Measurements from ENCODE around the gene LRRC42. TPM values are rescaled to one million over a fixed set of nuclear protein-coding genes. Genes with fewer than 3 reads are reported as not detected.
A peak's percentile ranks its signal among the peaks of the same experiment; 100 is the strongest.

The LRRC42 gene
- total RNA-seq, 4 donors from 2014 or later = 0.51 to 30.7 (median 25.1) TPM

GRCh38 chr1:53930932-53931331 lies 15.2 kb upstream of the LRRC42 start:
- H3K9me3 ChIP-seq = no peaks in the 10 kb centered on the region
- no peaks in the 10 kb centered on the region for H3K27me3 ChIP-seq
- no peaks in the 10 kb centered on the region for H3K36me3 ChIP-seq
- H3K4me3 ChIP-seq = no peak overlapping the region
- no peak for TF ChIP-seq POLR2A (IDR thresholded peaks at IDR 0.05)
- TF ChIP-seq, protein P1, sequence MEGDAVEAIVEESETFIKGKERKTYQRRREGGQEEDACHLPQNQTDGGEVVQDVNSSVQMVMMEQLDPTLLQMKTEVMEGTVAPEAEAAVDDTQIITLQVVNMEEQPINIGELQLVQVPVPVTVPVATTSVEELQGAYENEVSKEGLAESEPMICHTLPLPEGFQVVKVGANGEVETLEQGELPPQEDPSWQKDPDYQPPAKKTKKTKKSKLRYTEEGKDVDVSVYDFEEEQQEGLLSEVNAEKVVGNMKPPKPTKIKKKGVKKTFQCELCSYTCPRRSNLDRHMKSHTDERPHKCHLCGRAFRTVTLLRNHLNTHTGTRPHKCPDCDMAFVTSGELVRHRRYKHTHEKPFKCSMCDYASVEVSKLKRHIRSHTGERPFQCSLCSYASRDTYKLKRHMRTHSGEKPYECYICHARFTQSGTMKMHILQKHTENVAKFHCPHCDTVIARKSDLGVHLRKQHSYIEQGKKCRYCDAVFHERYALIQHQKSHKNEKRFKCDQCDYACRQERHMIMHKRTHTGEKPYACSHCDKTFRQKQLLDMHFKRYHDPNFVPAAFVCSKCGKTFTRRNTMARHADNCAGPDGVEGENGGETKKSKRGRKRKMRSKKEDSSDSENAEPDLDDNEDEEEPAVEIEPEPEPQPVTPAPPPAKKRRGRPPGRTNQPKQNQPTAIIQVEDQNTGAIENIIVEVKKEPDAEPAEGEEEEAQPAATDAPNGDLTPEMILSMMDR (IDR thresholded peaks at IDR 0.05) = no peak
- H3K27ac ChIP-seq = no peak overlapping the region
- intact Hi-C loops (cut with DNase I; ENCODE audit: low total_unique reads) = no loop called here
- DNase-seq = no peak
- H3K4me1 ChIP-seq = no peaks in the 10 kb centered on the region

DNA sequence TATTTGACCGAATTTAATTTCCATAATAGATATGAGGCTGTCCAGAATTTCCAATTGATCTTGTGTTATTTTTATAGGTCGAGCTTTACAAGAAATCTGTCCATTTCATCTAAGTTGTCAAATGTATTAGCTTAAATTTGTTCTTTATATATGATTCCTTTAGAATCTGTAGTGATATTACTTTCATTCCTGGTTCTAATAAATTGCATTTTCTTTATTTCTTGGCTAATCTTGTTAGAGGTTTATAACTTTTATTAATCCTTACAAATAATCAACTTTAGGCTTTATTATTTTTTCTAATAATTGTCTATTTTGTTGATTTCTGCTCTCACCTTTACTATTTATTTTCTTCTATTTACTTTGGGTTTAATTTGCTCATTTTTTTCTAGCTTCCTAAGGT lies 14.6 kb upstream of the LRRC42 start:
- TF ChIP-seq, protein P1 (IDR thresholded peaks at IDR 0.05) = no peak
- TF ChIP-seq POLR2A (IDR thresholded peaks at IDR 0.05) = no peak
- Histone ChIP-seq H3K27ac (no peak overlapping the region), H3K27me3 (no peaks in the 10 kb centered on the region), H3K36me3 (no peaks in the 10 kb centered on the region), H3K4me3 (no peak overlapping the region), H3K9me3 (no peaks in the 10 kb centered on the region), H3K4me1 (no peaks in the 10 kb centered on the region)
- intact Hi-C loops (cut with DNase I; ENCODE audit: low total_unique reads) = no loop called here
- DNase-seq = no peak

DNA sequence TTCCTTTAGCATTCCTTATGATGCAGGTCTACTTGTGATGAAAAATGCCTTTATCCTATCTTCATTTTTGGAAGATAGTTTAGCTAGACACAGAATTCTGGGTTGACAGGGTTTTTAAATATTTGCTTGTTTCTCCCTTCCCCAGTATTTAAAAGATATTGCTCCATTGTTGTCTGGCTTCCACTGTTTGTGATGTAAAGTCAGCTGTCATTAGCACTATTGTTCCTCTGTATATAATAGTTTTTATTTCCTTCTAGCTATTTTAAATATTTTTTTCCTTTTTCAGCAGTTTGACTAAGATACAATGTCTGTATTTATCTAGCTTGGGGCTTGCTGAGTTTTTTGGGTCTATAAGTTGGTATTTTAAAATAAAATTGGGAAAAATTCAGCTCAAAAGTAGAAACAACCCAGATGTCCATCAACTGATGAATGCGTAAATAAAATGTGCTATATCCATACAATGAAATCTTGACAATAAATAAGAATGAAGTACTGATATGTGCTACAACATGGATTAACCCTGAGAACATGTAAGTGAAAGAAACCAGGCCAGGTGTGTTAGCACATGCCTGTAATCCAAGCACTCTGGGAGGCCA lies 11.9 kb upstream of the LRRC42 start:
- intact Hi-C loops (cut with DNase I; ENCODE audit: low total_unique reads) = no loop called here
- no peak for DNase-seq
- no peak overlapping the region for H3K4me3 ChIP-seq
- H3K27me3 ChIP-seq = no peaks in the 10 kb centered on the region
- TF ChIP-seq, protein P1 (IDR thresholded peaks at IDR 0.05) = no peak
- TF ChIP-seq POLR2A (IDR thresholded peaks at IDR 0.05) = no peak
- no peaks in the 10 kb centered on the region for H3K36me3 ChIP-seq
- H3K9me3 ChIP-seq = no peaks in the 10 kb centered on the region
- no peak overlapping the region for H3K27ac ChIP-seq
- peaks cover 0 to 6% of the 10 kb centered on the region in 2 donors for H3K4me1 ChIP-seq

- no peak for TF ChIP-seq POLR2A (IDR thresholded peaks at IDR 0.05)
- TF ChIP-seq, protein P1 (IDR thresholded peaks at IDR 0.05) = no peak
- Histone ChIP-seq H3K4me3 (no peak overlapping the region), H3K27ac (peak overlapping the region; percentile 66 to 71), H3K4me1 (peaks cover 0 to 6% of the 10 kb centered on the region in 2 donors), H3K27me3 (no peaks in the 10 kb centered on the region), H3K36me3 (no peaks in the 10 kb centered on the region), H3K9me3 (no peaks in the 10 kb centered on the region)
- no peak for DNase-seq
- intact Hi-C loops (cut with DNase I; ENCODE audit: low total_unique reads) = no loop called here
These were observed 9.7 kb upstream of the LRRC42 start for GRCh38 chr1:53936430-53936829.

DNA sequence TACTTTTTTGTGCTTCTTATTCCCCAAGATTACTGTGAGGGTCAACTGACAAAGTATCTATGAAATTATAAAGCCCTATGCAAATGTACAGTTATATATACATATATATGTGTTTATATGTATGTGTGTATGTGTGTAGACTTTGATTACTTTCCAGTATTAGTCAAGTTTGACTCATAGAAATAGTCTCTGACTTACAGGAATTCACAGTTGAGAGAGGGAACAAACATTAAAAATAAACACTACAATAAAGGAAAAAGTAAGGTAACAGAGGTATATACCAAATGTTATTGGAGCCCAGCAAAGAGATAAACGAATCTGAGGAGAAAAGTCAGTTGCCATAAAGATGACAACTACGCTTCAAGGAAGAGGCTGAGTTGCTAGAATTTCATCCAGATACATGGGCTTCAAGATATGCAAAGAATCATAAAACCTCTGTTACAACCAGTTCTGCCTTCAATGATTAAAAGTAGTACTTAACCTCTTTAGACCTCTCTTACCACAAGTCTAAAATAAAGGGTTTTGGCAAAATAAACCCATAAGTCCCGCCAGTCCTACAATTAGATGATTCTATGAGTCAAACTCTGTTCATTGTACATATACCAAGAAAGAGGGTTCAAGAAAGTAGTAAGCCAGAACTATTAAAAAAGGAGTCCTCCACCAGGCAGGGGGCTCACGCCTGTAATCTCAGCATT lies 7.9 kb upstream of the LRRC42 start:
- DNase-seq = no peak
- intact Hi-C loops (cut with DNase I; ENCODE audit: low total_unique reads) = no loop called here
- Histone ChIP-seq H3K9me3 (no peaks in the 10 kb centered on the region), H3K4me1 (peaks cover 0 to 6% of the 10 kb centered on the region in 2 donors), H3K4me3 (no peak overlapping the region), H3K36me3 (no peaks in the 10 kb centered on the region), H3K27me3 (no peaks in the 10 kb centered on the region), H3K27ac (peak overlapping the region; percentile 66 to 71)
- TF ChIP-seq POLR2A (IDR thresholded peaks at IDR 0.05) = no peak
- TF ChIP-seq, protein P1 (IDR thresholded peaks at IDR 0.05) = no peak
